Thyroid gland (tissue), 4 donors: ENCODE data around the gene SP1. TPM values are rescaled to one million over a fixed set of nuclear protein-coding genes. Genes with fewer than 3 reads are reported as not detected.
A peak's percentile ranks its signal among the peaks of the same experiment; 100 is the strongest.

Experiments
- DNase-seq, 2 donors: peaks; one replicate each; pipeline ENCODE4 v3.0.0-alpha.2; 2019
- H3K27ac ChIP-seq, 3 donors: fragments of 200-600 bp; sonication (generic); 1 replicate in 2 of 3; 2 replicates in 1 of 3; pipeline ENCODE4 v1.5.1; 2016 to 2019; ENCODE audit warnings: mild to moderate bottlenecking in 1 of 3, moderate library complexity in 1 of 3
- H3K27me3 ChIP-seq: fragments of 200-600 bp; sonication (generic); one replicate; pipeline ENCODE4 v1.5.1; 2019
- H3K36me3 ChIP-seq, 2 donors: fragments of 200-600 bp; sonication (generic); one replicate each; pipeline ENCODE4 v1.5.1; 2016 to 2019
- H3K4me1 ChIP-seq, 2 donors: fragments of 200-600 bp; sonication (generic); one replicate each; pipeline ENCODE4 v1.5.1; 2017 to 2019
- H3K4me3 ChIP-seq, 3 donors: fragments of 200-600 bp; sonication (generic); replicated peaks in 1 of 3; 1 replicate in 2 of 3; 2 replicates in 1 of 3; pipeline ENCODE4 v1.5.1; 2016; ENCODE audit warnings: mild to moderate bottlenecking in 1 of 3
- H3K9me3 ChIP-seq: fragments of 200-600 bp; sonication (generic); one replicate; pipeline ENCODE4 v1.5.1; 2017
- POLR2A ChIP-seq, 2 donors: fragments of 450-650 bp; IDR thresholded peaks; one replicate each; pipeline ENCODE4 v1.6.1; 2017; ENCODE audit warnings: antibody characterized with exemption in 2 of 2, mild to moderate bottlenecking in 2 of 2, moderate library complexity in 1 of 2
- WGBS, 2 donors: methylation state at CpG; one replicate each; pipeline ENCODE4 v1.1.5; 2017; 5-methylcytosine and 5-hydroxymethylcytosine counted together
- intact Hi-C: fragments of 100-400 bp; cut with DNase I; formaldehyde crosslinking; loops from one replicate; pipeline ENCODE4 v1.15.1; 2023
- total RNA-seq, 4 donors: library from RNA; depleted of rRNA; stranded (reverse); fragments of >200 nt; gene quantifications; one replicate each; pipeline ENCODE4 v1.2.3, GENCODE V29; 2016
- TF ChIP-seq, protein P1 (sequence below), 6 experiments: fragments of 200-600 bp in 3 of 6; fragments of 450-650 bp in 3 of 6; sonication (generic) in 3 of 6; IDR thresholded peaks; one replicate each; pipeline ENCODE4 v1.5.1; 2016 to 2019; ENCODE audit warnings: antibody characterized with exemption in 6 of 6, mild to moderate bottlenecking in 2 of 6, inconsistent platforms in 1 of 6, moderate library complexity in 1 of 6

Gene SP1
- total RNA-seq, 4 donors from 2014 or later, result 55.9 to 73.1 (median 67.7) TPM

DNA sequence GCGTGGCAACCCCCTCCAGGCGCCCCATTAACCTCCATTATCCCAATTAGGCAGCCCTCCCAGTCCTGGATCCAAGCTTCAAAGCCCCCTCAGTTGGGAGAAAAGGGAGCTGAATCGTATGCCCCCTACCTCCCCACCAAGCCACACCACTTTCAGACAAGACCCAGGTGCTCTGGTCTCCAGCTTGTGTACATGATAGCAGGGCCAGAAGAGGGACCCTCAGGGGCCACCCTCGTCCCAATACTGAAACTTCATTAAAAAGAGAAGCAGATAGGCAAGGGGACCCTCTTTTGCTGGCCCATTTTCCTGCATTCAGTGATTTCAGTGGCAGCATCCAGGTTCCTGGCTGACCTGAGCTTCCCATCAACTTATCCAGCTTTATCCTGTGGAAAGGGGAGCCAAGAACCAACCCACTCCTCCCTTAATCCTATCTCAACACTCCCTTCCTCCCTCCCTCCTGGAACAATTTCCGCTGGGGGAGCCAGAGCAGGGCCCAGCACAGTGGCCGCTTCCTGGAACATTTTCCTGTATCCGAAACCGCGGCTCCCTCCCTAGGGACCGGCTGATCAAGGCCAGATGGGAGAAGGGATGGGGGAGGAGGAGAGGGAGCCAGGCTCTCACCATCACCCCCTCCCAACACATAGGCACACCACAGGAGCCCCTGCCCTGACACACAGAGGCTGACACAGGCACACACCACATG, 34.3 kb upstream of the SP1 start:
- H3K27me3 ChIP-seq, result no peaks in the 10 kb centered on the region
- peak; percentile 18 to 26 for DNase-seq
- H3K36me3 ChIP-seq, result no peaks in the 10 kb centered on the region
- WGBS, 2 donors, result 47 to 50% methylated on average over 9 to 10 of the region's 10 CpGs
- TF ChIP-seq, protein P1, sequence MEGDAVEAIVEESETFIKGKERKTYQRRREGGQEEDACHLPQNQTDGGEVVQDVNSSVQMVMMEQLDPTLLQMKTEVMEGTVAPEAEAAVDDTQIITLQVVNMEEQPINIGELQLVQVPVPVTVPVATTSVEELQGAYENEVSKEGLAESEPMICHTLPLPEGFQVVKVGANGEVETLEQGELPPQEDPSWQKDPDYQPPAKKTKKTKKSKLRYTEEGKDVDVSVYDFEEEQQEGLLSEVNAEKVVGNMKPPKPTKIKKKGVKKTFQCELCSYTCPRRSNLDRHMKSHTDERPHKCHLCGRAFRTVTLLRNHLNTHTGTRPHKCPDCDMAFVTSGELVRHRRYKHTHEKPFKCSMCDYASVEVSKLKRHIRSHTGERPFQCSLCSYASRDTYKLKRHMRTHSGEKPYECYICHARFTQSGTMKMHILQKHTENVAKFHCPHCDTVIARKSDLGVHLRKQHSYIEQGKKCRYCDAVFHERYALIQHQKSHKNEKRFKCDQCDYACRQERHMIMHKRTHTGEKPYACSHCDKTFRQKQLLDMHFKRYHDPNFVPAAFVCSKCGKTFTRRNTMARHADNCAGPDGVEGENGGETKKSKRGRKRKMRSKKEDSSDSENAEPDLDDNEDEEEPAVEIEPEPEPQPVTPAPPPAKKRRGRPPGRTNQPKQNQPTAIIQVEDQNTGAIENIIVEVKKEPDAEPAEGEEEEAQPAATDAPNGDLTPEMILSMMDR (IDR thresholded peaks at IDR 0.05), result no peak
- no peak for TF ChIP-seq POLR2A (IDR thresholded peaks at IDR 0.05)
- H3K9me3 ChIP-seq, result no peaks in the 10 kb centered on the region
- intact Hi-C loops, result no loop called here
- H3K4me1 ChIP-seq, result peaks cover 3 to 18% of the 10 kb centered on the region in 2 donors
- H3K4me3 ChIP-seq, result peak overlapping the region in 1 of 3 donors; percentile 56
- H3K27ac ChIP-seq, result peak overlapping the region; percentile 16 to 85 (median 69)

DNA sequence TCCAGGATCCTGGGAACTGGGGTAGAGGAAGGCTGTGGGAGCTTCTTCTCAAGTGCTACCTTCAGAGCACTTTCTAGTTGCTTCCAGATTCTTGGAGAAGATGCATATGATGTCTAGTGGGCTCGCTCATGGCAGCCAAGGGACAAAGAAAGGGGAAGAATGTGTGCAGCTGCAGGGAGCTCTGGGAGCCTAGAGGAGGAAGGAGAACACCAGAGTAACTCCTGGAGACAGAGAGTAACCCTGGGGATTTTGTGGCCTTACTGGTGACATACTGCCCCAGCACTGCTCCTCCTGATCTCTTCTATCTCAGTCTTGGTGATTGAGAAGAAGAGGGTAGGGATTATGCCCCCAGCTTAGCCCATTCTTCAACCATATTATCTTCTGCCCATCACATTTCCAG, 33.5 kb upstream of the SP1 start:
- H3K27me3 ChIP-seq, result no peaks in the 10 kb centered on the region
- intact Hi-C loops, result no loop called here
- no peaks in the 10 kb centered on the region for H3K36me3 ChIP-seq
- H3K4me3 ChIP-seq, result no peak overlapping the region
- no peak for TF ChIP-seq POLR2A (IDR thresholded peaks at IDR 0.05)
- TF ChIP-seq, protein P1 (IDR thresholded peaks at IDR 0.05), result no peak
- 100% methylated on average over 1 of the region's 1 CpG for WGBS, 2 donors
- no peaks in the 10 kb centered on the region for H3K9me3 ChIP-seq
- no peak overlapping the region for H3K27ac ChIP-seq
- no peak for DNase-seq
- peaks cover 3 to 18% of the 10 kb centered on the region in 2 donors for H3K4me1 ChIP-seq

DNA sequence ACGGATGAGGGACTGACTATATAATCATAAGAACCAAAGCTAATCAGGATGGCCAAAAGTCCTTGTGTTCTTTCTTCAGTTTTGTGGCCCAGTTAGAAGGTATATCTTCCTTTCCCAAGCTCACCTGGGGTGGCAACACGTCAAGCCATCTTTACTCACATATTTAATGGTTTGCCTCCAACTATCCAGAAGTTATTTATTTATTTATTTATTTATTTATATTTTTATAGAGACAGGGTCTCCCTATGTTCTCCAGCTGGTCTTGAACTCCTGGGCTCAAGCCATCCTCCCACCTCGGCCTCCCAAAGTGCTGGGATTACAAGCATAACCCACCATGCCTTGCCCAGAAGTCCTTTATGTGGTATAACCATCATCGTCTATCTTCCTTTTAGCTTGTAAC, 32.1 kb upstream of the SP1 start:
- intact Hi-C loops, result no loop called here
- WGBS, 2 donors, result 84 to 93% methylated on average over 4 of the region's 4 CpGs
- no peak overlapping the region for H3K27ac ChIP-seq

DNA sequence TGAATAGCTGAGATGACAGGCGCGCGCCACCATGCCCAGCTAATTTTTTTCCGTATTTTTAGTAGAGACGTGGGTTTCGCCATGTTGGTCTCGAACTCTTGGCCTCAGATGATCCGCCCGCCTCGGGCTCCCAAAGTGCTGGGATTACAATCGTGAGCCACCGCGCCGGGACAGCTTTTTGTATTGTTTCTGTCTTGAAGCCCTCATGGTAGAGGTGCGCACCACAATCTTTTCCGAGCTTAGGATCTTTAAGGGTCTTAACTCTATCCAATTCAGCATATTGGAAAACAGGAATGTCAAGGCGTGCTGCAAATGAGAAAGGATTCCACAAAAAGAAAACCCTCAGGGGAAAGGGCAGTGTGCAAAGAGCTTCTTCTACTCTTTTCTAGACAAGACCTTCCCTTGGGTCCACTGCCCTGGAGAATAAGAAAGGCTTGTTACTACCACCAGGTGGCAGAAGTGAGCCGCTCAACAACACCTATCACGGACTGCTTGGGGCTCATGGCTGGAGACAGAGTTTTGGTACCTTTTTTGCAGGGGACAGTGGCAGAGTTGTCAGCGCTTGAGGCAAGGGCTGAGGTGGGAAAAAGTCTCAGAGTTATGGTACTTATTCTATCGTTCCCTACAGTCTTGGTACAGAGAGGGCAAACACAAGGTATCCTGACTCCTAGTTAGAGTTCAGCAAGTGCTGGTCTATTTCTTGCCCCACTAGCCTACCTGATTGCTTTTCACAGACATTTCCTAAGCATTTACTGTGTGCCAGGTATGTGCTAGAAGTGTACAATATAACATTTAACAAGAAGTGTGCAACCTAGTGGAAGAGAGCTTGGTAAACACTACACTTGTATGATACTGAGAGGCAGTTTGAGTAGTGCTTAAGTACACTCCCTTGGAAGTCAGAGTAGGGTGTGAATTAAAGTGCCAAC, 27.4 kb upstream of the SP1 start:
- H3K27ac ChIP-seq, result peak overlapping the region in 2 of 3 donors; percentile 23 to 82
- TF ChIP-seq, protein P1 (IDR thresholded peaks at IDR 0.05), result peak; percentile 80 to 95 (median 86)
- no peak for TF ChIP-seq POLR2A (IDR thresholded peaks at IDR 0.05)
- H3K4me1 ChIP-seq, result peaks cover 4 to 8% of the 10 kb centered on the region in 2 donors
- H3K36me3 ChIP-seq, result no peaks in the 10 kb centered on the region
- WGBS, 2 donors, result 62 to 66% methylated on average over 21 of the region's 21 CpGs
- no peaks in the 10 kb centered on the region for H3K27me3 ChIP-seq
- DNase-seq, result peak; percentile 84 to 90
- no peak overlapping the region for H3K4me3 ChIP-seq
- intact Hi-C loops, result loop anchor here (2.0 kb wide), 1 partner anchor 68 kb away; no protein-coding TSS in a partner anchor
- H3K9me3 ChIP-seq, result no peaks in the 10 kb centered on the region

More for the DNA sequence above, 32.1 kb upstream of the SP1 start:
- H3K36me3 ChIP-seq, result no peaks in the 10 kb centered on the region
- no peak for DNase-seq
- H3K27me3 ChIP-seq, result no peaks in the 10 kb centered on the region
- H3K4me3 ChIP-seq, result no peak overlapping the region
- no peaks in the 10 kb centered on the region for H3K9me3 ChIP-seq
- H3K4me1 ChIP-seq, result peaks cover 6 to 20% of the 10 kb centered on the region in 2 donors
- TF ChIP-seq, protein P1 (IDR thresholded peaks at IDR 0.05), result no peak
